ENCODE data around the gene AP3D1.

AP3D1 gene

DNA sequence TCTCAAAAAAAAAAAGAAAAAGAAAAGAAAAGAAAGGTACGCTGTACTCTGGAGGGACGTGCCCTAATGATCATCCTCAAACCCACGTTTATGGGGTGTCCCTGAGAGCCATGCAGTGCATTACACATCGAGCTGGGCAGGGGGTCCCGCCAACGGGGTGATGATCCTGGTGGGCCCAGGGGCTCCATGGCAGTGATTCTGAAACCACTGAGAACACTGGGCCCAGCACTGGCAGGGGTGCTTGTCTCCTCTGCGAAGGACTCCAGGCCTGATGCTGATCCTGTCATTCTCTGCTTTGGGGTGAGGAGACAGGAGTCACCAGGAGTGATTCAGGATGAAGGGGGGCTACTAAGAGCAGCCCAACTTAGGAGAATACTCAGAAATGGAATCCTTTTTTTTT is 74.0 kb downstream of the AP3D1 start:
- Histone ChIP-seq H3K27me3 (ENCODE audit: insufficient read depth, low read length) (no peaks in the 10 kb centered on the region), H3K4me1 (ENCODE audit: insufficient read depth, low read length) (no peaks in the 10 kb centered on the region), H3K4me3 (ENCODE audit: low read length) (no peak overlapping the region), H3K9ac (ENCODE audit: low read depth, low read length) (no peak overlapping the region), H3K36me3 (ENCODE audit: insufficient read depth, low read length) (peaks cover 20% of the 10 kb centered on the region; the same call in 1 of the 2 replicates), H3K27ac (ENCODE audit: low read depth, low read length) (no peak overlapping the region), H3K9me3 (ENCODE audit: insufficient read depth, low read depth, low read length) (no peaks in the 10 kb centered on the region)
- WGBS, result 95% methylated on average over 7 of the region's 7 CpGs

DNA sequence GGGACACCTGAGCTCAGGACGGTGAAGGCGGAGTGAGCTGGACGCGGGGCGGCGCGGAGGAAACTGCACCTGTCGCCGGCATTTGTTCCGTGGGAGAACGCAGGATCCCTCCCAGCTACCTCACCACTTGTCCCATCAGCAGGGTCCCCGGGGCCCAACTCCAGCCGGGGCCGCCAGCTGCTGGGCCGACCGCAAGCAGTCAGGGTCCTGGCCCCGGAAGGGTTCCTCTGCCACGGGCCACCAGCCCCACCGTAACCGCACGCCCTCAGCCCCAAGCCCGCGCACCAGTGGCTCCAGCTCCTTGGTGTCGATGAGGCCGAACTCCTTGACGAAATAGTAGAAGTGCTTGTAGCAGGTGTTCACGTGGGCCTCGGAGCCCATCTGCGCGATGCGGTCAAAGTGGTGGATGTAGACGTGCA is 74.8 kb downstream of the AP3D1 start:
- peaks cover 21% of the 10 kb centered on the region; the same call in 1 of the 2 replicates for H3K36me3 ChIP-seq (ENCODE audit: insufficient read depth, low read length)
- no peak overlapping the region for H3K4me3 ChIP-seq (ENCODE audit: low read length)
- H3K27me3 ChIP-seq (ENCODE audit: insufficient read depth, low read length), result no peaks in the 10 kb centered on the region
- 96% methylated on average over 32 of the region's 32 CpGs for WGBS
- H3K4me1 ChIP-seq (ENCODE audit: insufficient read depth, low read length), result no peaks in the 10 kb centered on the region
- no peak overlapping the region for H3K27ac ChIP-seq (ENCODE audit: low read depth, low read length)
- no peaks in the 10 kb centered on the region for H3K9me3 ChIP-seq (ENCODE audit: insufficient read depth, low read depth, low read length)
- no peak overlapping the region for H3K9ac ChIP-seq (ENCODE audit: low read depth, low read length)

DNA sequence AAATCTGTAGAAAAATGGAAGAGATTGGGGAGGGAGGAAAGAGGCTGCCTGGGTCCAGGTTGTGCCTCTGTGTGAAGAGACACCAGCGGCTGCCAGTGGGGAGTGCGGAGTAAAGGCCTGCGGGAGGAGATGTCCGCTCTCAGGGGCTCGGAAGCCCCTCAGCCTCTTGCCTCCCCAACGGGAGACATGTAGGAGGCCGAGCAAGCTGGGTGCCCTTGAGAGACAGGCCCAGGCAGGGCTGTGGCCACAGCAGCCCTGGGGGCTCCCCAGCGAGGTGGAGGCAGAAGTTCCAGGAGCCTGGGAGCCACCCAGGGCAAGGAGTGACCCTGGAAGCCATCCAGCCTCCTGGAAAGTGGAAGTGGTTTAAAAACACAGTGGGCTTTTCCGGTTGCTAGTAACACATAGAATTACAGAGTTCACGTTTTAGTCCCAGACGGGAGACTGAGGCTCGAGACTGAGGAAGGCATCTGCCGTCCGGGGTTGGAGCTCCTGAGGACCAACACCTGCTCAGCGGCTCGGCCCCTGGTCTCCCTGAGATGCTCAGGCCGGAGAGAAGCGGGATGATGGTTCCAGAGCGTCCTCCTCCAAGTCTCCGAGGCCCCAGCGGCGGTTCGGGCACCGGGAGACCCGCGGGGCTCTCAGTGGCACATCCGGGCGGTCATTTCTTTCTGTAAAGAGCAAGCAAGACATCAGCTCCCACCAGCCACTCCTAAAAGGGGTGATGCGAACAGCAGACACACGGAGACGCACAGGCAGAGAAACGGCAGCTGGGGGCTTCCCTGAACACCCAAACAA is 78.4 kb downstream of the AP3D1 start:
- Histone ChIP-seq H3K9me3 (ENCODE audit: insufficient read depth, low read depth, low read length) (no peaks in the 10 kb centered on the region), H3K4me3 (ENCODE audit: low read length) (no peak overlapping the region), H3K36me3 (ENCODE audit: insufficient read depth, low read length) (peaks cover 17% of the 10 kb centered on the region; the same call in 1 of the 2 replicates), H3K9ac (ENCODE audit: low read depth, low read length) (no peak overlapping the region), H3K4me1 (ENCODE audit: insufficient read depth, low read length) (no peaks in the 10 kb centered on the region), H3K27me3 (ENCODE audit: insufficient read depth, low read length) (no peaks in the 10 kb centered on the region), H3K27ac (ENCODE audit: low read depth, low read length) (no peak overlapping the region)
- WGBS, result 95% methylated on average over 32 of the region's 32 CpGs

DNA sequence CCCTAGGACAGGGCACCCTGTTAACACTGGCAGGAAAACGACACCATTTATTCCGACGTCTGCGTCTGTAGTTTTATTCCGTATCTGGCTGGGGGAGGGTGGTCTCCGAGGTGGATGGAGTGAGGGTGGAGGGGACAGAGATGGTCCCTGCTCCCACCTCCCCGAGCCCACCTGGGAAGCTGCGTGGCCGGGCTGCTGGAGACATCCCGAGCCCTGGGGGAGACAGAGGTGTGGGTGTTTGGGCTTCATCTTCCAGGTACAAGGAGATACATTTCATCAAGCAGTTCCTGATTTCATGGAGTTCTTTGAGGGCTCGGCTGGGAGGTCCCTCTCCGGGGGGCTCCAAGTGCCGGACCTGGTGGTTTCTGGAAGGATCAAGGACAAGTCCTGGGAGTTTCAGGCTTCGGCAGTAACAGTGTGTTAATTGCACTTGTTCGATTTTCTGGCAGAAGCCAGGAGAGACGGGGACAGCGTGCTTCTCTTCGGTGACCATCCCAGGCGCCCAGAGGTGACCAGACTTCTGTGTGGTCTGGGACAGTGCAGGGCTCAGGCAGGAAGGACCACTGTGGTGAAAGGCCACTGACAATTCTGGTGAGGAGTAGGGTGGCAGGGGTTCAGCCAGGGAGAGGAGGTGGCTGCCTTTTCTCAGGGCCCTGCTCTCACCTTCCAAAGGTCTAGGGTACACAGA is 80.2 kb downstream of the AP3D1 start:
- H3K27ac ChIP-seq (ENCODE audit: low read depth, low read length), result no peak overlapping the region
- H3K36me3 ChIP-seq (ENCODE audit: insufficient read depth, low read length), result peaks cover 8% of the 10 kb centered on the region; the same call in 1 of the 2 replicates
- H3K27me3 ChIP-seq (ENCODE audit: insufficient read depth, low read length), result no peaks in the 10 kb centered on the region
- 93% methylated on average over 19 of the region's 19 CpGs for WGBS
- no peaks in the 10 kb centered on the region for H3K9me3 ChIP-seq (ENCODE audit: insufficient read depth, low read depth, low read length)
- no peaks in the 10 kb centered on the region for H3K4me1 ChIP-seq (ENCODE audit: insufficient read depth, low read length)
- H3K4me3 ChIP-seq (ENCODE audit: low read length), result no peak overlapping the region
- H3K9ac ChIP-seq (ENCODE audit: low read depth, low read length), result no peak overlapping the region

DNA sequence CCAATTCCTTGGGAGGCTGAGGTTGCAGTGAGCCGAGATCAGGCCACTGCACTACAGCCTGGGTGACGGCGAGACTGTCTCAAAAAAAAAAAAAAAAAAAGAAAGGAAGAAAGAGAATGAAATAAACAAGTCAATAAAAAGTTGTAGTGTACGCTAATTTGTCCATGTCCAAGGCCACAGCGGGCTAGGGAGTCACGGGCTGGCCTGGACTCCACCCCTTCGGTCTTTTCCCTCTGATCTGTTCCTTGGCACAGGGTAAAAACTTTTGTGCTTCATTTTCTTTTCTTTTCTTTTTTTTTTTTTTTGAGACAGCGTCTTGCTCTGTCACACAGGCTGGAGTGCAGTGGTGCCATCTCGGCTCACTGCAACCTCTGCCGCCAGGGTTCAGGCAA is 80.9 kb downstream of the AP3D1 start:
- H3K27me3 ChIP-seq (ENCODE audit: insufficient read depth, low read length), result no peaks in the 10 kb centered on the region
- no peak overlapping the region for H3K9ac ChIP-seq (ENCODE audit: low read depth, low read length)
- H3K36me3 ChIP-seq (ENCODE audit: insufficient read depth, low read length), result peaks cover 8% of the 10 kb centered on the region; the same call in 1 of the 2 replicates
- no peak overlapping the region for H3K27ac ChIP-seq (ENCODE audit: low read depth, low read length)
- H3K4me1 ChIP-seq (ENCODE audit: insufficient read depth, low read length), result no peaks in the 10 kb centered on the region
- no peak overlapping the region for H3K4me3 ChIP-seq (ENCODE audit: low read length)
- no peaks in the 10 kb centered on the region for H3K9me3 ChIP-seq (ENCODE audit: insufficient read depth, low read depth, low read length)
- 94% methylated on average over 10 of the region's 10 CpGs for WGBS

DNA sequence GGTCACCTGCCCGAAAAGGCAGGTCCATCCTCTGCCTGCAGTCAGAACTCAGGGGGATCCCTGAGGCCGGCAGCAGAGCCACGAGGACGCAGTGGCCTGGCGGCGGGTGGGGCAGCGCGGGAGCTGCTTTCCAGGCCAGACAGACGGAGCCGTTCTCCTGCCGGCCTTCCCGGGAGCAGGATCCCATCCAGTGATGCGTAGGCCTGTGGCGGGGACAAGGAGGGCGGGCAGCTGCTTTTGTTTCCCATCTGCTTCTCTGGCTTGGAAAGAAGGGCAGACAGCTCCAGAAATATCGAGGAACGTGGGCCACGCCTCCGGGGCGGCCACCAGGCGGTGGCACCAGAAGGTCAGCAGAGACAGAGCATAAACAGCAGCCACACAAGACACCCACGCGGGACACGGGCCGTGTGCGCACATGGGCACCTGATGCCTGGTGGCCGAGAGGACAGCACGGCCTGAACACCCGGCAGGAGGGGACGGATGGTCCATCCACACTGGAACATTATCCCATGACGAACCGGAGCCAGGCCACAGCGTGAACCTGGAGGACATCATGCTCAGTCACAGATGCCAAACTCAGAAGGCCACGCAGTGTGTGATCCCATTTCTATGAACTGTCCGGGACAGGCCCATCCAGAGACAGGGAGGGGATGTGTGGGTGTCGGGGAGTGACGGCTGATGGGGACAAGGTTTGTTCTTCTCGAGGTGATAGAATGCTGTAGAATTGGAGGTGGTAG is 86.4 kb downstream of the AP3D1 start:
- Histone ChIP-seq H3K9me3 (ENCODE audit: insufficient read depth, low read depth, low read length) (no peaks in the 10 kb centered on the region), H3K4me3 (ENCODE audit: low read length) (no peak overlapping the region), H3K27ac (ENCODE audit: low read depth, low read length) (no peak overlapping the region; the same call in 1 of the 2 replicates), H3K9ac (ENCODE audit: low read depth, low read length) (no peak overlapping the region), H3K36me3 (ENCODE audit: insufficient read depth, low read length) (no peaks in the 10 kb centered on the region), H3K27me3 (ENCODE audit: insufficient read depth, low read length) (no peaks in the 10 kb centered on the region), H3K4me1 (ENCODE audit: insufficient read depth, low read length) (peaks cover 15% of the 10 kb centered on the region; the same call in 1 of the 2 replicates)
- 93% methylated on average over 38 of the region's 38 CpGs for WGBS

DNA sequence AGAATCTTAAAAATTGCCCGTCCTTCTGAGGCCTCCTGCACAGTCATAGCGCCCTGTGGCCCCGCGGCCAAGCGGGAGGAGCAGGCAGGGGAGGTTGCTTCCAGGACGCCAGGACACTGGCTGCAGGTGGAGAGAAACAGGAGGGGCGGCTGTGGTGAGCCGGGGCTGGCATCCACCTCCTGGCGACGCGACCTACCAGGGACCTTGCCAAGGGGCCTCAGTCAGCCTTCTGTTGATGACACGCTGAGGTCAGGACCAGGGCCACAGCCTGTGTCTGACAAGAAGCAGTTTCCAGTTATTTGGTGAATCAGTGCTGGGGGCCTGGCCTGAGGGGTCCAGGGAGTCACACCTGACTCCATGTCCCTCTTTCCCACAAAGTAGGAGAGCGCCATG is 87.0 kb downstream of the AP3D1 start:
- no peak overlapping the region for H3K4me3 ChIP-seq (ENCODE audit: low read length)
- H3K9ac ChIP-seq (ENCODE audit: low read depth, low read length), result no peak overlapping the region
- H3K4me1 ChIP-seq (ENCODE audit: insufficient read depth, low read length), result peaks cover 21% of the 10 kb centered on the region; the same call in 1 of the 2 replicates
- no peaks in the 10 kb centered on the region for H3K9me3 ChIP-seq (ENCODE audit: insufficient read depth, low read depth, low read length)
- WGBS, result 92% methylated on average over 13 of the region's 13 CpGs
- H3K27me3 ChIP-seq (ENCODE audit: insufficient read depth, low read length), result no peaks in the 10 kb centered on the region
- no peak overlapping the region; the same call in 1 of the 2 replicates for H3K27ac ChIP-seq (ENCODE audit: low read depth, low read length)
- H3K36me3 ChIP-seq (ENCODE audit: insufficient read depth, low read length), result no peaks in the 10 kb centered on the region

DNA sequence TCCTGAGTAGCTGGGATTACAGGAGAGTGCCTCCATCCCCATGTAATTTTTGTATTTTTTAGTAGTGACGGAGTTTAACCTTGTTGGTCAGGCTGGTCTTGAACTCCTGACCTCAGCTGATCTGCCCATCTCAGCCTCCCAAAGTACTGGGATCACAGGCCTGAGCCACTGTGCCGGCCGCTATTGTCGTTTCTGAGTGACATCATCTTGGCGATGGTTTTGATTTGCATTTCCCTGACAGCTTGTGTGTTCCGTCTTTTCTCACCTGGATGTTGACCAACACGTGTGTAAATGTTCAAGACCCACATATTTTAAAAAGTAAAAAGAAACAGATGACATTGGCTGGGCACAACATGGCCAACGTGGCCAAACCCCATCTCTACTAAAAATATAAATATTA is 87.5 kb downstream of the AP3D1 start:
- no peaks in the 10 kb centered on the region for H3K9me3 ChIP-seq (ENCODE audit: insufficient read depth, low read depth, low read length)
- H3K36me3 ChIP-seq (ENCODE audit: insufficient read depth, low read length), result no peaks in the 10 kb centered on the region
- 92% methylated on average over 8 of the region's 8 CpGs for WGBS
- no peaks in the 10 kb centered on the region for H3K27me3 ChIP-seq (ENCODE audit: insufficient read depth, low read length)
- H3K4me1 ChIP-seq (ENCODE audit: insufficient read depth, low read length), result peaks cover 21% of the 10 kb centered on the region; the same call in 1 of the 2 replicates
- H3K4me3 ChIP-seq (ENCODE audit: low read length), result no peak overlapping the region
- no peak overlapping the region for H3K27ac ChIP-seq (ENCODE audit: low read depth, low read length)
- no peak overlapping the region for H3K9ac ChIP-seq (ENCODE audit: low read depth, low read length)

DNA sequence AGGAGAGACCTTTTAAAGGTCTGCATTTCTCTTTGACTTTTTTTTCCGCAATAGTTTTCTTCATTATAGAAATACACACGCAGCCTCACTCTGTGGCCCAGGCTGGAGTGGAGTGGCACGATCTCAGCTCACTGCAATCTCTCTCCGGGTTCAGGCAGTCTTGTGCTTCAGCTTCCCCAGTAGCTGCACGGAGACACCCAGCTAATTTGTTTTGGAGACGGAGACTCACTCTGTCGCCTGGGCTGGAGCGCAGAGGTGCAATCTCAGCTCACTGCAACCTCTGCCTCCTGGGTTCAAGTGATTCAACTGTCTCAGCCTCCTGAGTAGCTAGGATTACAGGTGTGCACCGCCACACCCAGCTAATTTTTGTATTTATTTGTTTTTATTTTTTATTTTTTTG is 88.6 kb downstream of the AP3D1 start:
- Histone ChIP-seq H3K9me3 (ENCODE audit: insufficient read depth, low read depth, low read length) (no peaks in the 10 kb centered on the region), H3K9ac (ENCODE audit: low read depth, low read length) (no peak overlapping the region), H3K4me1 (ENCODE audit: insufficient read depth, low read length) (peaks cover 21% of the 10 kb centered on the region; the same call in 1 of the 2 replicates), H3K27ac (ENCODE audit: low read depth, low read length) (no peak overlapping the region), H3K27me3 (ENCODE audit: insufficient read depth, low read length) (no peaks in the 10 kb centered on the region), H3K4me3 (ENCODE audit: low read length) (no peak overlapping the region), H3K36me3 (ENCODE audit: insufficient read depth, low read length) (no peaks in the 10 kb centered on the region)
- 93% methylated on average over 9 of the region's 9 CpGs for WGBS

DNA sequence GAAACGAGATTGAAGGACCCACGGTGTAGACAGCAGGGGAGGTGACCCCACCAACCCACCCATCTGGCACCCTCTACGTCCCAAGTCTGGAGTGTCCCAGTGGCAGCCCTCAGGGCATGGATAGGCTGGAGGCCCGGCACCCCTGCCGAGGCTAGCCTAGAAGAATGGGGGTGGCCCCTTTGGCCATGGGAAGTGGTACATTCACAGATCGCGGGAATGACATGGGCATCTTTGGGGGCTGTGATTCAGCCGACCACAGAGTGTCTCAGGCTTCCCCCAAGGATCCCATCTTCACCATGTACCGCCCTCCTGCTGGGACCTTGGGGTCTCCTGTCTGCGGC is 89.0 kb downstream of the AP3D1 start:
- Histone ChIP-seq H3K9ac (ENCODE audit: low read depth, low read length) (0 out of 2 replicates have a peak overlapping the region, but pooled peaks have one; percentile 78), H3K4me1 (ENCODE audit: insufficient read depth, low read length) (peaks cover 21% of the 10 kb centered on the region; the same call in 1 of the 2 replicates), H3K36me3 (ENCODE audit: insufficient read depth, low read length) (no peaks in the 10 kb centered on the region), H3K27ac (ENCODE audit: low read depth, low read length) (peak overlapping the region; percentile 91; the same call in 1 of the 2 replicates), H3K9me3 (ENCODE audit: insufficient read depth, low read depth, low read length) (no peaks in the 10 kb centered on the region), H3K4me3 (ENCODE audit: low read length) (peak overlapping the region; percentile 69), H3K27me3 (ENCODE audit: insufficient read depth, low read length) (no peaks in the 10 kb centered on the region)
- WGBS, result 72% methylated on average over 10 of the region's 10 CpGs
